NCI-H82 treated with DMSO at 0.1 percent for 48 hours (cell line): ENCODE data around the gene ARHGAP24.

ENCODE experiments used
- DNase-seq: peaks from one replicate; lab custom pipeline; 2025; ENCODE audit not compliant: unreplicated experiment; lab: John Stamatoyannopoulos, UW

The ARHGAP24 gene

DNA sequence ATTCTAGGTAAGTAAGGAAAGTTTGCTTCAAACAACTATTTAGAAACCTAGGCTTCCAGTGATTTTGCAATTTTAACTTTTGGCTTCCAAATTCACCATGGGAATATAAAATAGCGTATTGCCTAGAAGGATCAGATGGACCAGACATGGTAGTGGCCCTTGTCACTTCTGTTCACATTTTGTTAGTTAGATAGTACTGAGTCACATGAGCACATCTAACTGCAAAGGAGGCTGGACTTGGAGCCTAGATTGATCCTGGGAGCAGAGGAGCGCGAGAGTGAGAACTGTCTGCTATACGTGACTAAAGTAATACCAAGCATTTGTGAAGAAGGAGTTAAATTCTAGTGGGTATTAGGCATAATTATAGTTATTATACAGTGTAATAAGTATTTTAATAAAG, 102.4 kb downstream of the ARHGAP24 start:
- no peak for DNase-seq

DNA sequence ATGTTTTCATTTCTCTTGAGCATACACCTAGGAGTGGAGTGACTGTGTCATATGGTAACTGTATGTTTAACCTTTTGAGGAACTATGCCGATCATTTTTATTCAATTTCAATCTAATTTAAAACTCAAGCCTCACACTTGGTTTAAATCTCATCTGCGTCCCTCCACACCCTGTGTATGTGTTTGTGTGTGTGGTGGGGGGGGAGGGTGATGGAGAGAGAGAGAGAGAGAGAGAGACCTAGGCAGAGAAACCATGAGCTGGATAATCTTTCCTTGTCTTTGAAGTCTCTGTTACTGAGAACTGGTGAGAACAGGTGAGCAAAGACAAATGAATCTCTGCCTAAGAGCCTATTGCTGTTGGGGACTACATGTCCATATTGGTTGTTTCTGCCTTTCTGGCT, 105.0 kb downstream of the ARHGAP24 start:
- DNase-seq = no peak

DNA sequence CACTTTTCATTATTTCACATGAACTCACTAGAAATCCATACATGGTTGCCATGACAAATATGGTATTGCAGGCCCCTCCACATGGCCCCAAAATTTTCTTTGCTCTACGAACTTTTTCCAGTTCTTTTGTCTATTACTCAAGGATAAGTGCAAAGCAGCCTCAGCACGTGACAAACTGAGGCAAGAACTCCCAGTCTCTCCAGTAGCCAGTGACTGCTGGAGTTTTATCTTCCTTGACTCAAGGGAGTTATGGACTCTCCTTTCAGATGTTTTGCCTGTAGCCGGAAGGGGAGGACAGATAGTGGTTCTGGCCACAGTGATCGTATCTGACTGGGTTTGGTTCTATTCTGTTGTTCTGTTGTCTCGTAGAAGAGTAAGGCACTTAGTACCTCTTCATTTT, 105.5 kb downstream of the ARHGAP24 start:
- DNase-seq = no peak

- DNase-seq = no peak
Observed at GRCh38 chr4:85587952-85588351, 113.0 kb downstream of the ARHGAP24 start.

DNA sequence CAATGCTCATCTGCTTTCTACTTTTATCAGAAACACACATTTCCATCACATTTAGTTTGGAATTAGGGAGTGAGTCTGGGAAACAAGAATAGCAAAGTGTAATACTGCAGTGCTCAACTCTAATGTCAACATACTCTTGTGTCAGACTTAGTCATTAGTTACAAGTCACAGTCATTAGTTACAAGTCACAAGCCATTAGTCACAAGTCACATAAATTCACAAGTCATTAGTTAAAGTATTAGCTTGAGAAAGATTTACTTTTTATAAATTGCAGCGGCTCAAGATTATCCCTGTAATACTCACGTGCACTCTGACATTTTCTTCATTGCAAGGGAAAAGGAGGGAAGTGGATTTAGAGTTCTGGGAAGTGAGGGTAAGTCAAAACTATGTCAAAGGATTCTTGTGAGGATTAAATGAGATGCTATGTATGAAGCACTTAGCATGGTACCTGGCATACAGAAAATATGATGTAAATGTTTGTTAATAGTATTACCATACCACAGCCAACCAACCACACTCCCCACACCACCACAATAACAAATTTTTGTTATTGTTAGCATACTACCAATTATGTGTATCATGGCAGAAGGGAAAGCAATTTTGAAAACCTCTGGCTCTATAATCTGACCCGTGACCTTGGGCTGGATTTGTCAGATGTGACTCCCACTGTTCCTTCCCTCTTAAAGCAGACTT, 116.6 kb downstream of the ARHGAP24 start:
- DNase-seq = no peak

DNA sequence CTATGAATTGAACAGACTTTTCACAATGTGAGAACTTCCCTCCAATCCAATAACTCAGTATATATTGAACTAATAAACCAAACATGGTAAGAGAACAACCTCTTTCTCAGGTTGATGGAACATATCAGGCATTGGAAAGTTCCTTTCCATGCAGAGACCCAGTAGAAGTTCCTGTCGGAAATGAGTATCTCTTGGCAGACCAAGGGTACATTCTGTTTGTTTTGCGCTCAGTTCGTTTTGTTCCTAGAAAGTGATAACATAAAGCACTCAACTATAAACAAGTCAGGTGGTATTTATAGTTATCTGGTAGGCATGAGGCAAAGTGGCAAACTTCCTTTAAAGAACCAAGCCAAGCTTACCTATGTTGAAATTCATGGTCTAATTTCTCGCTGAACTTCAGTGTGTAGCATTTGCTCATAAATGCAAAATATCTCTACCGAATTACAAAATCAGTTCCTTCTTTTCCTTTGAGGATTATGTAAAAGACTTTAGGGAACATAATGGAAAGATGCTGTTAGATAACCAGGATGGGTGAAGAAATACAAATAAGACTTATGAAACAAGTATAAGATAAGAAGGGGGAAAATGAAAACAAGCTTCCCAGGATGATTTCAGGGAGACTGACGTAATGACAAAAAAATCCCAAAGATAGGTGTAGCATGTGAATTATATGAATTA, 120.3 kb downstream of the ARHGAP24 start:
- DNase-seq = no peak

DNA sequence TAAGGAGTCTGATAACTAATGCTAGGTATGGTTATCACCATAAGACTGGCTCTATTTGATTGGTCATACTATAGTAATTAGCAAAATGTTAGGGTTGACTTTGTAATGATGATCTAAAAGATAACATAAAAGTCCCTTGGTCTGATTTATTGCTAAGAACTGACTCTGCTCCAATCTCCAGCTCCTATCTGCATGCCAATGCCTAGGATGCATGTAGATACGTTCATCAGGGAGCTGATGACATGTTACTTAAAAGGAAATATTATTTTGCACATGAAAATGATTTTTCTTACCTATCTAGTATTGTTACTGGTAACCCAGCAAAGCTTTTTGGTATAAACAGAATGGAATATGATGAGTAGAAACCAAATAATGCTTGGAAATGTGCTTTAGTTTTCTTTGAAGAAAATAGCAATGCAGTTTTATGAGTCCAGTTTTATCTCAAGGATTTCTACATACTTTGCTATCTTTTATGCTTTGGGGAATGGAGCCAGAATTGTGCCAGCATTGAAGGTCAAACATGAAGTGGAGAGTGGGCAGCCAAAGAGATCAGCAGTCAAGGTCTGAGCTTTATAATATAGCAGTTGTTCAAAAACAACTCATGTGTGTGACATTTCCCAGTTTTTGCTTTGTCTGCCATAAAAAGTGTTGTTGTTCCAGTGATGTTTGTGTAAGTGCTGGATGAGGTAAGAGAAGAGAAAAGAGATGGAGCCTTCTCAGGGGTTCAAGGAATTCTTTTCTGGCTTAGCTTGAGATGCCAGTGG, 121.0 kb downstream of the ARHGAP24 start:
- DNase-seq = no peak

DNA sequence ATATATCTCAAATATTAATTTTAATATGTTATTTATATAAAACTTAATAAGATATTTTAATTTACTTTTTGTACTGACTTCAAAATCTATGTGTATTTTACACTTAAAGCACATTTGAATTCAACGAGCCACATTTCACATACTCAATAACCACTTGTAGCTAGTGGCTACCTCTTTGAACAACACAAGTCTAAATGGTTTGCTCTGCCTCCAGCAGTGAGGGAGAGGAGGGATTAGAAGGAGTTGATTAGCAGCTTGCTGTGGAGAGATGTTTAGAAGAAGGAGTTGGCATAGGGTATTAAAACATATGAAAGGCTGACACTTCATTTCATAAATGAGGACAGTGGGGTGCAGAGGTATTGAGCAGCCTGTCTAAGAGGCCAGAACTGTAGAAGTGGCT, 124.0 kb downstream of the ARHGAP24 start:
- DNase-seq = no peak

GRCh38 chr4:85600501-85600900, 125.6 kb downstream of the ARHGAP24 start:
- no peak for DNase-seq

DNA sequence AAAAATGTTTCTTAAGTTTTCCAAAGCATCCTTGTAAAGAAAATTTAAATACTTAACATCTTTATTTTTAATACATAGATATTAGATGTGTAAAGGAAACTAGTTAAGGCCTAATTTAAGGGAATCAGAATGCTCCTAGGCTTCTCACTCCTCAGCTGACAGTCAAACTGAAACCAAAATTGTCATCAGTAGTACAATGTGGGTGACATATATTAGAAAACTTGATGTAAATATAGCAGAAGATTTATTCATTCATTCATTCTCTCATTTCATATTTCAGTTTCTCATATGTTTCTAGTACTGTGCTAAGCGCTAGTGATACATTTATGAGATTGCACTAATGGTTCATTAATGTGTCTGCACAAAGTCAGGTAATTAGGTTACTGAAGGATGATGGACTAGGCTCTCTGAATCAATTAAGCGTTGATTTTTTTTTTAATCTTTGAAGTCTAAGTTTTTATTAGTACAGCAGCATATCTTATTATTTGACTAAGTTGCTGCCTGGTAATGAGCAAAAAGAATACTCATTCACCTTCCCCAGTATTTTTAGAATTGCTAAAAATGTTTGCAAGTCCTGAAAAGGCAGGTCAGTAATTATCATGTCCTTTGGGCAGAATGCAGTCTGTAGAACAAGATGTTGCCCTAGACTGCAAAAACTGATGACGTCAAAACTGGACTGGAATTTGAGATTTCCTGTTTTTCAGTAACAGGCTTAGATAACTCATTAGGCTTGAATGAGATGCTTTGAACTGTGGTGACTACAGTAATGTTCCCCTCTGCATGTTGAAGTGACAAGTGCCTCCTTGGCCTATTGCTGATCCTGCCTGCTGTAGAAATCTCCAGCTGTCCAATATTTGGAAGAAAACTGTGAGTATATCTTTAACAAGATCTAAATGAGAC, 128.7 kb downstream of the ARHGAP24 start:
- DNase-seq = no peak

GRCh38 chr4:85606505-85606904, 131.6 kb downstream of the ARHGAP24 start:
- DNase-seq = no peak

GRCh38 chr4:85607624-85608023, 132.7 kb downstream of the ARHGAP24 start:
- DNase-seq = no peak

DNA sequence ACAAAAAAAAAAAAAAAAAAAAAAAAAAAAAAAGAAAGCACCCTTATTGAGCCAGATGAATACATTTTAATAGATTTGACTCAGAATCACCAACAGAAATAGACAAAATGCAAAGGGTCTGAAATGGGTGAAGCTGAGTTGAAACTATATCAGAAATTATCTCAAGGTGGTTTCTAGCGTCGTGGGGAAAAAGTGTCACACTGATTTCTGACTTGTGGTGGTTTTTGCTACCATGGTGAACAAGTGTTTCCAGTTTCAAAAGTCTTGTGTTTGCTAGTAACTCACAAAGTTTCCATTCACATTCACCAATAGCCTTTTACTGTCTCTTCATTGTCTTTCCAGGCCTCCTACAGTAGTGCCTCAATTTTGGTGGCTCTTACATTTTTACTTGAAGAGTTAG, 135.5 kb downstream of the ARHGAP24 start:
- no peak for DNase-seq

DNA sequence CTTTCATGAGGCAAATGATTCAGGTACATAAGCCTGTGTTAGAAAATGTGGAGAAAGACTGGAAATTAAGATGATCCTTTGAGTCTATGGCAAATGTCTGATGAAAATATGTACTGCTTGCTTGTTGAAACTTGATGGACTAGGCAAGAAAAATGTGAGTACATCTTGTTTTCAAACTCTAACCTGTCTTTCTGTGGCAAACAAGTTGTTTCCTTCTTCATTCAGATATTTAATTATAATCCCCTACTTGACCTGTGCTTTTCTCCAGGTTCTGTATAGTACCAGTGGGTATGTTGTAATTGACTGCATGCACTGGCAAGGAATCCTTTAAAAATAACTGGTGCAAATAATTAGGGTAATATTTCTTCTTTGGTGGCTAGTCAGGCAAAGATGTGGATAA, 136.7 kb downstream of the ARHGAP24 start:
- no peak for DNase-seq

DNA sequence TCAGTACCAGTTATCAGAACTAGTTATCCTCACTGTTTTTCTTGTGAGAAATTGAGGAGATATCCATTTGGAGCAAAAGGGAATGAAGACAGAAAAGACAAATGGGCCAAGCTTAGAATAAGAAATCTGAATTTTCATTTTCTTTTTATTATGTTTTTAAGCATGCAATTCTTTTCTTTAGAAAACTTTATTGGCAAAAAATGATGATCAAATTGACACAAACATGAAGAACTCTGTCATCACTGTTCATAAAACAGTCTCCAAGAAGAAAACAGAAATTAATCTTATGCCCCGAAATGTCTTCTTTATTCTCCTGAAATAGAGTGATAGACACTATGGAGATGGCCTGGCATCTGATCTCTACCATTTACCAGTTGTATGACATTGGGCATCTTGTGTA, 139.0 kb downstream of the ARHGAP24 start:
- DNase-seq = no peak

GRCh38 chr4:85615952-85616351, 141.0 kb downstream of the ARHGAP24 start:
- DNase-seq = no peak

DNA sequence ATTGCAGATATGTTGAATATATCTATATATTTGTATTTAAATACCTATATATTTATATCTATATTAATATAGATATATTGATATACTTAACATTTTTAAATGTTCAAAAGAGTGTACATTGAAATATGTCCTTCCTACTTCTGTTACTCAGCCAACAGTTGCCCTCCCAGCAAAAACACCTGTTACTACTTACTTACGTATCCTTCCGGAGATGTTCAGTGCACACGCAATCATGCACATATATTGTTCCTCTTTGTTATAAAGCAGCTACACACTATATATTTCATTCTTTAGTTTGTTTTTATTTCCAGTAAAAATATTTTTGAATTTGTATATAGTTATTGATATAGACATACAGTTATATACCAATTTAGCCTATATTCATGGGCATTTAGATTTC, 142.3 kb downstream of the ARHGAP24 start:
- no peak for DNase-seq

DNA sequence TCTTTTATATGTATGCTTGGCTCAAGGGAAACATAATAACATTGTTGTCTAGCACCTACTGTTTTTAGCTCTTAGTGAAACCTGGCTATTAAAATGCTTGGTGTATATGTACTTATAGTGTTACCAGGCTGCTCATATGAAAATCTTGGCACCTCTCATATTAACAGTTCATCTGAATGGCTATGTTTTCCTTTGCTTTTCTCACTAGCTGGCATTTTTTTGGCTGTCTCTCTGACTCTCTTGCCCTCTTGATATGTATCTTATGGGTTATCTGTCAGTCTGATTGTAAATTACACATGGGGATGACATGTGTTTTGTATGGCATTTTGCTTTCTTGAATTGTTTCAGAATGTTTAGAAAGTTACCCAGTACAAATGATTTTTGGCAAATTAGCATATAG, 158.0 kb downstream of the ARHGAP24 start:
- no peak for DNase-seq

DNA sequence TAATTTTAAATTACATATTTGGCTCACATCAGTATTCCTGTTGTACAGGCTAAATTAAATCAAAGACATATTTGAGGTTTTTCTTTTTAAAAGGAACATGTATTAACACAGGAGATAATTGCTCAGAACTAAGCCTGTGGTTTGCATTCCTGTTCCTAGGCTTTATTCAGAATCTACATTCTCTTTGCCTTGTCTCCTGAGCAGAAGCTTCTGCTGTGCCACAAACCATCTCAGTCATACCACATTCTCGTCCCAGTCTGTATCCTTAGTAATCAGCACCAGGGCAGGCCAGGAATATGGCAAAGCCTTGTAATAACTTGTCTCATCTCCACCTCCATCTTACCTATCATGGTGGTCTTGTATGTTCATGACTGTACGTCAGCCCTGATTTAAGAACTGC, 162.8 kb downstream of the ARHGAP24 start:
- no peak for DNase-seq

- no peak for DNase-seq
Observed at GRCh38 chr4:85639946-85640345, 165.0 kb downstream of the ARHGAP24 start.
